GM12864 (cell line): ENCODE measurements around the gene KRTAP6-1.

ENCODE experiments used
- DNase-seq: peaks from one replicate; pipeline ENCODE4 v3.0.0-alpha.2; 2011; ENCODE audit warnings: low read depth
- H3K4me3 ChIP-seq: 2 replicates; pipeline ENCODE4 v1.5.1; 2011; ENCODE audit warnings: mild to moderate bottlenecking, low read depth, low read length, control low read depth
- TF ChIP-seq, protein P1 (sequence below): IDR thresholded peaks from 2 replicates; pipeline ENCODE4 v1.5.1; 2011; ENCODE audit warnings: low read depth, mild to moderate bottlenecking, moderate library complexity, low read length, control low read depth, inconsistent platforms; ENCODE audit errors: missing control alignments

KRTAP6-1 gene

GRCh38 chr21:30628109-30628508 is 14.4 kb upstream of the KRTAP6-1 start:
- no peak for DNase-seq
- no peak overlapping the region for H3K4me3 ChIP-seq
- TF ChIP-seq, protein P1, sequence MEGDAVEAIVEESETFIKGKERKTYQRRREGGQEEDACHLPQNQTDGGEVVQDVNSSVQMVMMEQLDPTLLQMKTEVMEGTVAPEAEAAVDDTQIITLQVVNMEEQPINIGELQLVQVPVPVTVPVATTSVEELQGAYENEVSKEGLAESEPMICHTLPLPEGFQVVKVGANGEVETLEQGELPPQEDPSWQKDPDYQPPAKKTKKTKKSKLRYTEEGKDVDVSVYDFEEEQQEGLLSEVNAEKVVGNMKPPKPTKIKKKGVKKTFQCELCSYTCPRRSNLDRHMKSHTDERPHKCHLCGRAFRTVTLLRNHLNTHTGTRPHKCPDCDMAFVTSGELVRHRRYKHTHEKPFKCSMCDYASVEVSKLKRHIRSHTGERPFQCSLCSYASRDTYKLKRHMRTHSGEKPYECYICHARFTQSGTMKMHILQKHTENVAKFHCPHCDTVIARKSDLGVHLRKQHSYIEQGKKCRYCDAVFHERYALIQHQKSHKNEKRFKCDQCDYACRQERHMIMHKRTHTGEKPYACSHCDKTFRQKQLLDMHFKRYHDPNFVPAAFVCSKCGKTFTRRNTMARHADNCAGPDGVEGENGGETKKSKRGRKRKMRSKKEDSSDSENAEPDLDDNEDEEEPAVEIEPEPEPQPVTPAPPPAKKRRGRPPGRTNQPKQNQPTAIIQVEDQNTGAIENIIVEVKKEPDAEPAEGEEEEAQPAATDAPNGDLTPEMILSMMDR = no peak

- H3K4me3 ChIP-seq = no peak overlapping the region
- TF ChIP-seq, protein P1 = no peak
- no peak for DNase-seq
Observed at GRCh38 chr21:30625449-30626165, 11.9 kb upstream of the KRTAP6-1 start.

DNA sequence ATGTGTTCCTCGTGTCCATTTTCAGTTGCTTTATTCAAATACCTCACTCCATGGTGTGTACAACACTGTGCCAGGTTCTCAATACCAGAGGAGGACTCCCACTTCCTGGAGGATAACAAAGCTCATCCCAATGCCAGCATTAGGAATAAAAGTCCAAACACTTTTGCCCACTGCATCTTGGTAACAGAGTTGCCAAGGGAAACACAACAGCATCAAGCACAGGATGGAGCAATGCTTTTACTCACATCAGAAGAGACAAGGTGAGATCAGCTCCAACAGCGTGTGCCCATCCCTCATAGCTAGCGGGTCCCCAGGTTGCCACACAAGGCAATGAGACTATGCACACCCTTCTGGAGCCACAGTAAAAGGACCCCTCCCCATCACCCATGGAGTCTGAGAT is 9.6 kb upstream of the KRTAP6-1 start:
- no peak overlapping the region for H3K4me3 ChIP-seq
- TF ChIP-seq, protein P1 = no peak
- DNase-seq = no peak

DNA sequence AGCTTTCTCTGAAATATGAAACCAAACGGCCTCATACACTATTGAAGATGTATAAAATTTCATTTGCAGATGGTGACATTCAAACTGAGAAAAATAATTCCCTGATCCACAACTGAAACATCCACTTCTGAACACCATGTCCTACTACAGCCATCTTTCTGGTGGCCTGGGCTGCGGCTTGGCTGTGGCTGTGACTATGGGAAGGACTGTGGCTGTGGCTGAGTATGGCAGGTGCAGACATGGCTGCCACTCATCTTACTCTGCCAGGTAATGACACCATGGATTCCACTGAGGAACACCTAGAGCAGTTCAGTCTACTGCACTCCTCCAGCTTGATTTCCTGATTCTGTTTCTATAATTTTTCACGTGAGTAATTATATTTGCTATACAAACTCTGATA is 6.8 kb upstream of the KRTAP6-1 start, which contains the start of gene KRTAP20-4:
KRTAP20-4 (plus strand) TSS at position 106 of the 400 bp plus-strand sequence.
- TF ChIP-seq, protein P1 = no peak
- H3K4me3 ChIP-seq = no peak within 1 kb of the TSS
- DNase-seq = no peak

DNA sequence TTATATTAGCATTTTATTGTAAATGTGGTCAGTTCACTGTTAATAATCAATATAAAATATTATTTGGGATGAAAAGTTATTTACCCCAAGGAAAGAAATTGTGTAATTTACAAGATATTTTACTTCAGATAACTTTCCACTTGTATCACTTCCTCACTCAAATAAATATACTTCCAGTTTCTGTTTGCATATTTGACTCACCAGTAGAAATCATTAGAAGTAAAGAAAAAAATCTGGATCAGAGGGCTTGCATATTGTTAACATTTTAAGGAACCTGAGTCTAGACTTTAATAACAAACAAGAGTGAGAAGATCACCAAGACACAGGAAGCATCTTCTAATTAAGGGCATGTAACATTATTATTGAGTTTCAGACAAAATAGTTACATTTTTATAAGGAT is 6.3 kb upstream of the KRTAP6-1 start:
- no peak overlapping the region for H3K4me3 ChIP-seq
- TF ChIP-seq, protein P1 = no peak
- DNase-seq = no peak

DNA sequence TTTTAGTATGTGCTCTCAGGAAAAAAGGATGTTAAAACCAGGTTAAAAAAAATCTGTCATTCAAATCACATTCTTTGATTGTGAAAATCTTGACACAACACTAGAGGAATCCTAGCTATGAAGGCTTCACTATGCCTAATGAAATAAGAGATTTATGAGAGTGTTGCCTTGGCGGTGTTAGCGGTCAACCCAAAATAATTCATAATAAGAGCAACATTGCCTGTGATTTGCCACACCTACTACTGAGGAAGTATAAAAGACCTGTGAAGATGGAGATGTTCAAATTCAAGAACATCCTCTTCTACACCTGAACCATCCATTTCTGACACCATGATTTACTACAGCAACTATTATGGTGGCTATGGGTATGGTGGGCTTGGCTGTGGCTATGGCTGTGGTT is 2.4 kb upstream of the KRTAP6-1 start, which contains the start of gene KRTAP20-1:
KRTAP20-1 (plus strand) TSS at position 301 of the 400 bp plus-strand sequence; CDS start at position 331, 30 bp downstream.
- H3K4me3 ChIP-seq = no peak within 1 kb of the TSS
- TF ChIP-seq, protein P1 = no peak
- no peak for DNase-seq

GRCh38 chr21:30615199-30615598 is 1.5 kb upstream of the KRTAP6-1 start:
- TF ChIP-seq, protein P1 = no peak
- H3K4me3 ChIP-seq = no peak overlapping the region
- no peak for DNase-seq
